Neural progenitor cell (in vitro differentiated cells): ENCODE data around the gene MAD1L1.

Experiments used
- CTCF ChIP-seq: fragments of 200-600 bp; sonication (generic); IDR thresholded peaks from 2 replicates; pipeline ENCODE4 v1.5.1; 2017; ENCODE audit warnings: antibody characterized with exemption, mild to moderate bottlenecking
- EZH2 ChIP-seq: fragments of 200-600 bp; sonication (generic); IDR thresholded peaks from 2 replicates; pipeline ENCODE4 v1.6.1; 2017; ENCODE audit warnings: antibody characterized with exemption, mild to moderate bottlenecking, moderate library complexity
- EZH2phosphoT487 ChIP-seq: fragments of 200-600 bp; sonication (generic); IDR thresholded peaks from 2 replicates; pipeline ENCODE4 v1.6.1; 2017; ENCODE audit warnings: antibody characterized with exemption

- TF ChIP-seq CTCF (no peak), EZH2 (no peak), EZH2phosphoT487 (no peak)
Measured at GRCh38 chr7:2254429-2255144, 21.8 kb upstream of the MAD1L1 start.
